Measurements from ENCODE around the gene IFNGR1. TPM values are rescaled to one million over a fixed set of nuclear protein-coding genes. Genes with fewer than 3 reads are reported as not detected.
A peak's percentile ranks its signal among the peaks of the same experiment; 100 is the strongest.

IFNGR1 gene
- total RNA-seq, 1 donor from 2014 or later: 60.5 TPM

GRCh38 chr6:137197684-137198645 is 21.2 kb downstream of the IFNGR1 start:
- peak; percentile 21 for ATAC-seq (ENCODE audit: low read depth)
- no peak for DNase-seq
- peak overlapping the region; percentile 64 for H3K27ac Mint-ChIP-seq
- H3K9me3 Mint-ChIP-seq: no peaks in the 10 kb centered on the region
- H3K36me3 Mint-ChIP-seq (ENCODE audit: low read depth): peaks cover 47% of the 10 kb centered on the region
- H3K27me3 Mint-ChIP-seq: no peaks in the 10 kb centered on the region
- H3K4me3 Mint-ChIP-seq: no peak overlapping the region
- ChIA-PET POLR2A (interaction anchor here (1.3 kb wide), 1 partner anchor 95 kb away, joined by 3 read pairs; no protein-coding TSS in a partner anchor), CTCF (interaction anchor here (1.3 kb wide), 1 partner anchor 104 kb away, joined by 7 read pairs; no protein-coding TSS in a partner anchor)
- peaks cover 29% of the 10 kb centered on the region for H3K4me1 Mint-ChIP-seq
- intact Hi-C loops (cut with micrococcal nuclease): loop anchor here (2.0 kb wide), 1 partner anchor 15 kb away; no protein-coding TSS in a partner anchor
- TF ChIP-seq CTCF (IDR thresholded peaks at IDR 0.05): no peak

- ATAC-seq (ENCODE audit: low read depth) (no peak), DNase-seq (no peak)
- Mint-ChIP-seq H3K9me3 (peaks cover 3% of the 10 kb centered on the region), H3K36me3 (ENCODE audit: low read depth) (peaks cover 22% of the 10 kb centered on the region), H3K4me3 (no peak overlapping the region), H3K27ac (no peak overlapping the region), H3K4me1 (peaks cover 22% of the 10 kb centered on the region), H3K27me3 (no peaks in the 10 kb centered on the region)
- ChIA-PET POLR2A (interaction anchor here (0.5 kb wide), 1 partner anchor 87 kb away, joined by 4 read pairs; no protein-coding TSS in a partner anchor), CTCF (interaction anchor here (1.0 kb wide), 1 partner anchor 99 kb away, joined by 5 read pairs; no protein-coding TSS in a partner anchor)
- TF ChIP-seq CTCF (IDR thresholded peaks at IDR 0.05): no peak
- intact Hi-C loops (cut with micrococcal nuclease): no loop called here
Observed at GRCh38 chr6:137193256-137194070, 25.7 kb downstream of the IFNGR1 start.

- ChIA-PET CTCF (no interaction called here), POLR2A (interaction anchor here (0.5 kb wide), 1 partner anchor 86 kb away, joined by 4 read pairs; no protein-coding TSS in a partner anchor)
- no peaks in the 10 kb centered on the region for H3K27me3 Mint-ChIP-seq
- intact Hi-C loops (cut with micrococcal nuclease): no loop called here
- ATAC-seq (ENCODE audit: low read depth) (no peak), DNase-seq (no peak)
- TF ChIP-seq CTCF (IDR thresholded peaks at IDR 0.05): no peak
- H3K36me3 Mint-ChIP-seq (ENCODE audit: low read depth): peaks cover 17% of the 10 kb centered on the region
- H3K4me1 Mint-ChIP-seq: peaks cover 19% of the 10 kb centered on the region
- H3K4me3 Mint-ChIP-seq: no peak overlapping the region
- peaks cover 4% of the 10 kb centered on the region for H3K9me3 Mint-ChIP-seq
- H3K27ac Mint-ChIP-seq: no peak overlapping the region
Observed at GRCh38 chr6:137192821-137193220, 26.4 kb downstream of the IFNGR1 start.

GRCh38 chr6:137191670-137192069 is 27.5 kb downstream of the IFNGR1 start:
- H3K9me3 Mint-ChIP-seq: peaks cover 4% of the 10 kb centered on the region
- DNase-seq (no peak), ATAC-seq (ENCODE audit: low read depth) (no peak)
- CTCF ChIA-PET: interaction anchor here (0.7 to 1.4 kb wide), 3 partner anchors 20 to 97 kb away, joined by 3 to 4 read pairs (median 3); no protein-coding TSS in a partner anchor
- H3K27me3 Mint-ChIP-seq: no peaks in the 10 kb centered on the region
- intact Hi-C loops (cut with micrococcal nuclease): loop anchor here (2.0 kb wide), 1 partner anchor 15 kb away; no protein-coding TSS in a partner anchor
- peaks cover 10% of the 10 kb centered on the region for H3K4me1 Mint-ChIP-seq
- H3K4me3 Mint-ChIP-seq: no peak overlapping the region
- H3K36me3 Mint-ChIP-seq (ENCODE audit: low read depth): peaks cover 11% of the 10 kb centered on the region
- no peak for TF ChIP-seq CTCF (IDR thresholded peaks at IDR 0.05)
- POLR2A ChIA-PET: no interaction called here
- no peak overlapping the region for H3K27ac Mint-ChIP-seq

Data from activated B cell treated with CpG ODN at 0.5 μM for 24 hours (primary cell).